ENCODE results near the gene MAP2K4. TPM values are rescaled to one million over a fixed set of nuclear protein-coding genes. Genes with fewer than 3 reads are reported as not detected.

The MAP2K4 gene
- total and polyA plus RNA-seq, 2 of the 8 experiments (the other 6 are each of a cell fraction or from before 2014, with no cell fraction given), result 14.2 to 37.3 TPM

- TF ChIP-seq CHD7 (IDR thresholded peaks at IDR 0.05; ENCODE audit: insufficient replicate concordance, low read length) (no peak), KDM4A (IDR thresholded peaks at IDR 0.05; ENCODE audit: low read depth, low read length, severe bottlenecking) (no peak), PHF8 (conservative IDR thresholded peaks at IDR 0.05; ENCODE audit: low read depth, low read length) (no peak)
These were observed 61.0 kb downstream of the MAP2K4 start (continued) for GRCh38 chr17:12081720-12082119.
